Mononuclear cell (primary cell): Measurements from ENCODE around the gene ERC2. TPM values are rescaled to one million over a fixed set of nuclear protein-coding genes. Genes with fewer than 3 reads are reported as not detected.

ENCODE experiments used
- H3K27me3 ChIP-seq: 2 replicates; pipeline ENCODE4 v1.6.0; 2011; ENCODE audit warnings: low read length, control low read depth; ENCODE audit not compliant: insufficient read depth
- H3K4me1 ChIP-seq: 2 replicates; pipeline ENCODE4 v1.5.1; 2011; ENCODE audit warnings: mild to moderate bottlenecking, low read length, control low read depth; ENCODE audit not compliant: insufficient read depth
- H3K4me3 ChIP-seq: 2 replicates; pipeline ENCODE4 v1.5.1; 2011; ENCODE audit warnings: mild to moderate bottlenecking, low read length, moderate library complexity
- H3K9me3 ChIP-seq: 2 replicates; pipeline ENCODE4 v1.5.1; 2011; ENCODE audit warnings: low read depth, mild to moderate bottlenecking, control low read depth, low read length
- total RNA-seq: library from RNA; depleted of rRNA; stranded (reverse); fragments of >200 nt; gene quantifications from one replicate; pipeline ENCODE4 v1.2.3, GENCODE V29; 2012

ERC2 gene
- total RNA-seq, 1 donor: 0.10 TPM

DNA sequence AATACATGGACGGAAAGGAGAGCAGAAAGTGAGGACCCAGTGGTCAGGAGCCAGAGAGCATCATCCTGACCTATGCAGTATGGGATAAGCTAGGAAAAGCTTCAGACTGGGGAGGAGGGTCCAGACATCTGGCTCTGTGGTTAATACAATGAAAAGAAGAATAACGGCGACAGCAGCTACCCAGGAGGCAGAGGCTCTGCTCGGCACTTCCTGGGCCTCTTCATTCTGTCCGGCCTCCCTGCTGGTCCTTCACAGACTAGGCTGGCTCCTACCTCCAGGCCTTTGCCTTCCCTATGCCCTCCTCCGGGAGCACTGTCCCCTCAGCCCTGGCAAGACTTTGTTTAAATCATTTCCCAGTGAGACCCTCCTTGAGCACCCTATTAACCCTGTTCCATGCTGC is 922.3 kb downstream of the ERC2 start:
- H3K4me3 ChIP-seq: no peak overlapping the region
- no peaks in the 10 kb centered on the region for H3K27me3 ChIP-seq
- no peaks in the 10 kb centered on the region for H3K9me3 ChIP-seq
- no peaks in the 10 kb centered on the region for H3K4me1 ChIP-seq

DNA sequence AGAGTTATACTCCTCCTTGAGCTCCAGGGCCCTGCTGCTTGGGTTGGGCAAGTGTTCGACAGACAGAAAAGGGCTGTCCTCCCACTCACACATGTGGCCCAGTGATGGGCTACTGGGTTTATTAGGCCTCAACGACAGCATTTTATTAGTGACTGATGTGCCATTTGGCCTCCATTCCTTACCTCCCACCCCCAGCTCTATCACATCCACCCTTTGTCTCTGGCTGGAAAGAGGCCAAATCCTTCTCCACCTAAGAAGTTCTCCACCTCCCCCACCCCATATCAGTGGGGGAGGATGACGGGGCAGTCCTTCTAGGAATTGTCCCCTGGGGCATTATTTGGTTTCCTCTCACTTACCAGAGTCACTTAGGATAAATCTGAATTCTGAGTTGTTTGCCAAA is 924.0 kb downstream of the ERC2 start:
- no peaks in the 10 kb centered on the region for H3K4me1 ChIP-seq
- no peaks in the 10 kb centered on the region for H3K9me3 ChIP-seq
- H3K4me3 ChIP-seq: no peak overlapping the region
- no peaks in the 10 kb centered on the region for H3K27me3 ChIP-seq

DNA sequence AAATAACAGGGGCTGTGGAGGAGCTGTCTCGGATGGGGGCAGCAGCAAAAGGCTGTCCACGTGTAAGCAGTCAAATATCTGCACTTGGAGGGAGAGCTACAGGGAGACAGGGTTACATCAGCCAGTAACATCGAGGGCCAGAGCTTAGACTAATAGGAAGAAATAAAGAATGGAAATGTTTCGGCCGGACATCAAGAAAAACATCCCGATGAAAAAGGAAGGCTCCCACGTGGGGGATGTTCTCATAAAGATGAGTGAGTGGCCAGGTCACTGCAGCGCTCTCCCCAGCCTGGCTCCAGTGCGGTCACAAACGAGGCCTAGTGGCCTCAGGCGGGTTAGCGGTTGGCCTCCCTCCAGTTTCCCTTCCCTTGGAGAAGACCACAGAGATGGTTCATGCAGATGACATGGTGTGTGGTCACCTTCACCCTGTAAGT is 925.1 kb downstream of the ERC2 start:
- no peaks in the 10 kb centered on the region for H3K9me3 ChIP-seq
- no peaks in the 10 kb centered on the region for H3K27me3 ChIP-seq
- H3K4me1 ChIP-seq: no peaks in the 10 kb centered on the region
- H3K4me3 ChIP-seq: no peak overlapping the region

DNA sequence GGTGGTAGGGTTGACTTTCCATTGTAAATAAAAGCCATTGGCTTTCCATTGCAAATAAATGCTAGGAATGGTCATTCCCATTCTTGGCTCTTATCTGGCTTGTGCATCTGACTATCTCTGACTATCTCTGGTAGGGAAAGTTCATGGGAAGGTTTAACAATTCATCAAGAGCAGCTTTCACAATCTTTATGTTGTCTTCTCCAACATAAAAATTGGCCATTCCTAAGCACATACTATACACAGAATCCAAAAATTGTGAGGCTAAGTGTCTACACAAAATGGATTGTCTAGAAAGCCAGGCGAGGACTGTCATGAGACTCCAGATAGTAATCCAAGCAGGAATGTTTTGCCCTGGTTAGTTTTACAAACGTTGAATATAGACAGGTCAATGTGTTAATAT is 926.8 kb downstream of the ERC2 start:
- no peaks in the 10 kb centered on the region for H3K4me1 ChIP-seq
- no peaks in the 10 kb centered on the region for H3K27me3 ChIP-seq
- no peaks in the 10 kb centered on the region for H3K9me3 ChIP-seq
- H3K4me3 ChIP-seq: no peak overlapping the region

DNA sequence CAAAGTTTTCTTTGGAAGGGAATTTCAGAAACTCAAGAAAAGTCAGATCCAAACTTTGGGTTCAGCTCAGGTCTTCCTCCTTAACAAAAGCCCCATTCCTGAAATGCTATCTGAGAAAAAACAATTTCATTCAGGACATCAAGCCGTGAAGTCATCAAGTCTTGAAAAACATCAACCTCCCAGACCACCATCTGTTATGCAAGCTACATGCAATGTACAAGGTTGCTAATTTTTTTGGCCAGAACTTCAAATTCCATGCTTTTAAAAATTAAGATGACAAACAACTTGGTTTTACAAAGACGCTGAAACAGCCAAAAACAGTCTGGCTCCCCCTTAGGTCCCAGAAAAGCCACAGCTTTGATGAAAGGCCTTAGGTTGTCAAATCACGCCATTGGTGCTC is 927.3 kb downstream of the ERC2 start:
- H3K4me3 ChIP-seq: no peak overlapping the region
- H3K4me1 ChIP-seq: no peaks in the 10 kb centered on the region
- H3K9me3 ChIP-seq: no peaks in the 10 kb centered on the region
- no peaks in the 10 kb centered on the region for H3K27me3 ChIP-seq

DNA sequence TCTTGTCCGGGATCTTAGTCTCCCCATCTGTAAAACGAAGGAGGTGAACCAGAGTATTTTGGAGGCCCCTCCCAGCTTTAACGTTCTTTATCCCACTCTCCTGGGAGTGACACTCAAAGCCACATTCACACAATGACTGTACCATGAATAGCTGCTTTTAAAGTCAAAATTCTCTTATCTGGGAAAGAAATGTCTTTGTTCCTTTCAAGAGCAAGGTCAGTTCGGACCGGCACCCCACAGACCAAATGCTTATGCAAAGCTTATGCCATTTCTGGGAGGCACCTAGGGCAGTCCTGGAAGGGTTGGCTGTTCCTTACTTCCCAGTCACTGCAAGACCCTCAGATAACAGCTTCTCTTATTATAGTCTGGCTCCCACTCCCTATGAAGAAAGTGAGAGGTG is 927.7 kb downstream of the ERC2 start:
- no peaks in the 10 kb centered on the region for H3K27me3 ChIP-seq
- no peak overlapping the region for H3K4me3 ChIP-seq

DNA sequence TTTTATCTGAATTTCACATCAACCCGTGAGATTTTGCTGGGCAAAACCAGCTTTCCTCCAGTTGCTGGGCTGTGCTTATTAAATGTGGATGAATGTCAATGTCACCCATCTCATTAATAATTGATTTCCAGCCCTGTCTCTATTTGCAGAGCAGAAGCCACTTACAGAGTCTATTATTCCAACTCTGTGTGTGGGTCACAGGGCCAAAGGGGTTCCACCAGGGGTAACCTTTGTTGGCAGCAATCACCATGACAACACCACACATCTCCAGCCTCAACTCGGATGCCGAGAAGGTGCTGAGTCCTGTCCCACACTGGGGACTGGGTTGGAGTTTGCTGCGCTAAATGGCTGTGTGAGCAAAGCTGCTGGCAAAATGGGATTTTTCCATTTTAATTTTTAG is 930.1 kb downstream of the ERC2 start:
- Histone ChIP-seq H3K4me1 (no peaks in the 10 kb centered on the region), H3K9me3 (no peaks in the 10 kb centered on the region)

More for the DNA sequence above, 927.7 kb downstream of the ERC2 start:
- H3K9me3 ChIP-seq: no peaks in the 10 kb centered on the region
- H3K4me1 ChIP-seq: no peaks in the 10 kb centered on the region

DNA sequence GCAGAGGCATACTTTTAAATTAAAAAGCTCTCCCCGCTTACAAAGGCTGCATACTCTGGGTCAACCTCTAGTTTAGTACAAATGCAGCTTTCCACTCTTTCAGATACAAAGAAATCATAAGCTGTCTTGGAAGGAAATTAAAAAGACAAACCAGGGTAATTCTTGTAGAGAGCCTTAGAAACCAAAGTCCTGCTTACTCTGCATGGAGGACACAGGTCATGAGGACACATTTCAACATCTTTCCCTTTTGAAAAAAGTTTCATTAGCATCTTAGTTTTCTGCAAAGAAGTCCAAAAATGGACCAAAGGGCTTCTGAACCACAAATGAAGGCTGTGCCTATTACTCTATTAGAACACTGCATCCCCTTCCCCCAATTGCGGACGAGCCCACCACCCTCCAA is 930.7 kb downstream of the ERC2 start:
- Histone ChIP-seq H3K4me3 (no peak overlapping the region), H3K9me3 (no peaks in the 10 kb centered on the region), H3K27me3 (no peaks in the 10 kb centered on the region), H3K4me1 (no peaks in the 10 kb centered on the region)

More for the DNA sequence above, 930.1 kb downstream of the ERC2 start:
- H3K27me3 ChIP-seq: no peaks in the 10 kb centered on the region
- H3K4me3 ChIP-seq: no peak overlapping the region

DNA sequence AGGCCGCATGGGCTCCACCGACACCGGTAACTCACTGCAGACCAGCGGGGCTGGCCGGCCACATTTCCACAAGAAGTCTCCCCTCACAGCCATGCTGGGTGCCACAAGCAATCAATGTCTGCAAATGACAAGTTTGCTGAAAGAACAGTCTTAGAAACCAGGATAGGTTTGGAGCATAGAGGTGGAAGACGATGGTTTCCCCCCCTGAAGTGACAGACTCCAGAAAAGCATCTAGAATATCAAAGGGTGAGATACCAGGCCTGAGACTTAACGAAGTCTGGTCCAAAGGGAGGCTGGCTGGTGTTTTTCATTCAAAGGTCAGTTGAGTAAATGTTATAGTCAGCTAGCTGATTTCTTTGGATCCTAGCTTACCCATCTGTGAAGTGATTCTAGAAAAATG is 931.1 kb downstream of the ERC2 start:
- H3K4me1 ChIP-seq: no peaks in the 10 kb centered on the region
- no peak overlapping the region for H3K4me3 ChIP-seq
- H3K27me3 ChIP-seq: no peaks in the 10 kb centered on the region
- no peaks in the 10 kb centered on the region for H3K9me3 ChIP-seq

DNA sequence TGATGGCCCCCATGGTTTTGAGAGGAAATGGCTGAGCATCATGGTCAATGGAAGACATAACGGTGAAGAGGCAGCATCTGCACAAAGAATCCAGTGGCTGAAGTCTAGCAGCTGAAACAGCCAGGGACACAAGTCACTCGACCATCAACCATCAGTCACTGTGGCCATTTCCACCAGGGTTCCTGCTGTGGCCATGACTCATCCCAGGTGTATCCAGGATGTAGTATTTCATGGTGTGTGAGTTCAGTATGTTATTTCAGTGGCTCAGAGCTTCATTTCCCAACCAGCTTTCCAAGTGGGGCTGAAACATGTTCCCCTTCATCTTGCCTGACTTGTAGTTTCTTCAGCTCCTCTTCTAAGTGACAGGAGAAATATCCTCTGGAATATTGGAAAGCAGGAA is 933.4 kb downstream of the ERC2 start:
- H3K27me3 ChIP-seq: no peaks in the 10 kb centered on the region
- no peaks in the 10 kb centered on the region for H3K9me3 ChIP-seq
- no peaks in the 10 kb centered on the region for H3K4me1 ChIP-seq
- H3K4me3 ChIP-seq: no peak overlapping the region

DNA sequence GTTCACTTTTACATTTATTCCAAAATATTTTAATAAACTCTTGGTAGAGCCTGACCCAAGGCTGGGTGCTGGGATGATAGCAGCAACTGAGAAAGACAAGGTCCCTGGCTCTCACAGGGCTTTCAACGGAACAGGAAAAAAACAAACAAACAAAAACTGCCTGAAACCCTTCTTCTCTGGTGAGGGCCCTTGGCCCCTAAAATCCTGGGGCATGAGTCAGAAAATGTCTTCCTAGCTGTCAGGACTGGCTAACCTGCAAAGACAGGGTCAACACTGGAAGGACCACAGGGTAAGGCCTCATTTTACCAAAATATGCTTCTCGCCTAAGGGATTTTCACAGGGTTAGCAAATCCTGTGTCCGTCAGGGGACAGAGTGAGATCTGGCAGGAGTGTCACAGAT is 935.5 kb downstream of the ERC2 start:
- no peaks in the 10 kb centered on the region for H3K9me3 ChIP-seq
- no peak overlapping the region for H3K4me3 ChIP-seq
- H3K27me3 ChIP-seq: no peaks in the 10 kb centered on the region
- no peaks in the 10 kb centered on the region for H3K4me1 ChIP-seq

DNA sequence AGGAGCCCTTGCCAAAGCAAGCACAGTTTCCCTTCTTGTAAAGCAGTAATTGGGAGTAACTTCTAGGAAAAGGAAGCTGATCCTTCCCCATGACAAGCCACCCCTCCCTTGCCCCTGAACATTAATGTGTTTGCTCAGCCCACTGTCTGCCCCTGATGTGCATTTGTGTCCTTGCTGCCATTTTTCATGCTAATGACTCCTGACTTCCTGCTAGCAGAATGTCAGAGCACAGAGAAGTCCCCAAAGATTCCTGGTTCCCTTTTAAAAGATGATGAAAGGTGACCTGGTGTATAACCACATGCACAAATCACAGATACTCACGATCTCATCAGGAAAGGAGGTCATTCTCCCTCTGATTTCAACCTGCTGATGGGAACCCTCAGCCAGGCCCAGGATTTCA is 936.9 kb downstream of the ERC2 start:
- H3K9me3 ChIP-seq: no peaks in the 10 kb centered on the region
- no peak overlapping the region for H3K4me3 ChIP-seq
- no peaks in the 10 kb centered on the region for H3K4me1 ChIP-seq
- no peaks in the 10 kb centered on the region for H3K27me3 ChIP-seq

DNA sequence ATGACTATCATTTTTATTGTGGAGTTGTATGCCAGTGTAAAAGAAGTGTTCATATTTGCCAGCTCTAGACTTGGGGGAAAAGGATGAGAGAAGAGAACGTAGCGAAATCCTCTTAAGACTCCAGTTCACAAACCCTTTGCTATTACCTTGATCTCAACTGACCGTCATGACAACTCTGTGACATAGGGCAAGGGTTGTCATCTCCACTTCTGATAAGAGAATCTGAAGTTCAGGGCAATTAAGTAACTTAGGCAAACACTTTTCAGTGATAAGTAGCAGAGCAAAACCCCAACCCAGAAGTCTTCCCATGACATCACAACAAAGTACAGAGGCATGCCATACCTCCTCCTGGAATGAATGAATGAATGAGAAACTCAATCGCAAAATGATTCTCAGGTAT is 940.9 kb downstream of the ERC2 start:
- Histone ChIP-seq H3K4me1 (no peaks in the 10 kb centered on the region), H3K27me3 (no peaks in the 10 kb centered on the region), H3K9me3 (no peaks in the 10 kb centered on the region), H3K4me3 (no peak overlapping the region)

DNA sequence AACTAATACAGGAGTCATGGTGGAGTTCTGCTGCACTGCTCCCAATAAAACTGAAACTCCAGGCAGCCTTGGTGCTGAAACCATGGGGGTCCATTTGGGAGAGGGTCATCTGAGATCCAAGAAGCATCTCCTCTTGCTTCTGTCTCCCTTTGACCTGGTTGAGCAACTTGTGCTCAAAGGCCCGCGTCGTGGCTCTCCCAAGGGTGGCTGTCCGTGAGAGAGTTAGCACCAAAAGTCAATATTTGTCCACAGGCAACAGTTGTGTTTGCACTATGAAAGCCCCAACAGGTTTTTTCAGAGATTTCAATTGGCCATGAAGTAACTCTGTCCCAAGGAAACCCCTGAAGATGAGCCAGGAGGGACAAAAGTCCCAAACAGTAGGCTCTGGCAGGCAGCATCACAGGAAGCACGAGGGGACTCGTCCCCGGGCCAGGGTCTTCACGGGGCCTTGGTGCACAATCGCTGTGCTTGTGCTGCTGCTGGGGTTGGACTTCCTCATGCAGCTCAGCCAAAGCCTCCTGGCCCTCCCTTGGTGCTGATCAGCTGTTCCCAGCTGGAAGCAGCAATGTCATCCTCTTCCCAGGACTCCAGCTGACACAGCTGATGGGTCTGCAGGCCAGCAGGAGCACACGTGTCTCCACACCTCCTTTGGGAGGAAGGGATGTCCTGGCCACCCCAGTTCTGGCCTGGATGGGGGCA is 941.8 kb downstream of the ERC2 start:
- no peaks in the 10 kb centered on the region for H3K9me3 ChIP-seq
- no peaks in the 10 kb centered on the region for H3K4me1 ChIP-seq
- H3K27me3 ChIP-seq: no peaks in the 10 kb centered on the region
- no peak overlapping the region for H3K4me3 ChIP-seq

DNA sequence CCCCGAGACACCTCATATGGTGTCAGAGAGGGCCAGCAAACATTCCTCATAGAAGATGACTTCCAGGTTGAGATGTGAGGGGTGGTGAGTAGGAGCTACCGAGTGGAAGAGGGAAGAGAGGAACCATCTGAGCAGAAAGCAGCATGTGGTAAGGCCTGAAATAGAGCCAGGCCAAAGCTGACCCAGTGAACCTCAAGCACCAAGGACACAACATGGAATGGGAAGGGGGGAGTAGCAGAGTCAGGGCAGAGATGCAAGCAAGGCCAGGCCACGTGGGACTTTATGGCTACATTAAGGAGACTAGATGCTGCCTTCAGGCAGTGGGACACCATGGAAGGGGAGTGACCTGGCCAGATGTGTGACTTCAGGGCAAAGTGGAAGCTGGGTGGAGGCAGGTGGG is 942.8 kb downstream of the ERC2 start:
- Histone ChIP-seq H3K4me3 (no peak overlapping the region), H3K4me1 (no peaks in the 10 kb centered on the region), H3K9me3 (no peaks in the 10 kb centered on the region), H3K27me3 (no peaks in the 10 kb centered on the region)

DNA sequence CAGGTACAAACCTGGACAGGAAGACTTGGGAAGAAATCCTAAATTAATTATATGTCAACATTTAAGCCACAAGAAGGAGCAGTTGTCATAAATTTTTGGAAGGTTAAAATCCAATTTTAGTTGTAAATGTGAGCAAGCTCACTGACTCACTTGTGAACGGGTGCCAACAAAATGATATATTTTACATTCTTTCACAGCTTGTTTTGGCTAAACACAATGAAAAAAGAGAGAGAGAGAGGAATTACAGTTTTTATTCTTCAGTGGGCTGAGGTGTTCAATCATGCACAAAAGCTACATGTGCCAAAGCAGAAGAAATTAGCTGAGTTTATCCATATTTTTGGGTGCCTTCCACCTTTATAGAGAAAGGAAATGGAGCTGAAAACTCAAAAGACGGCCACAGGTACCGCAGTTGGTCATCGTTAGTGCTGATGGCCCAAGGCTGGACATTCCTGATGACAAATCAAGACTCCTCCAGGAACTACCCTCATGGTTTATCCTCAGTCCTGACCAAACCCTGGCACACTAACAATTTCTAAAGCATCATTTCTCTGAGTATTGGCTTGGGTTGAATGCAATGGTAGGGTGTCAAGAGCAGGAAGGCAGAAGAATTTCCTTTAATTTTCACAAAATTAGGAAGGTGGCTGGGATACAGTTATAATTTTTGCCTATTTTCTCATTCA is 943.6 kb downstream of the ERC2 start:
- Histone ChIP-seq H3K9me3 (no peaks in the 10 kb centered on the region), H3K4me3 (no peak overlapping the region), H3K27me3 (no peaks in the 10 kb centered on the region), H3K4me1 (no peaks in the 10 kb centered on the region)
